Dendritic cell treated with granulocyte-macrophage colony-stimulating factor and Interleukin-4, amounts not matched to agents 40 ng/mL and 50 ng/mL, for 4 days (primary cell): ENCODE measurements around the gene COA5.

Experiments used
- H3K27ac Mint-ChIP-seq: one replicate; pipeline ENCODE4 v1.8.0; 2022; ENCODE audit warnings: mild to moderate bottlenecking, mixed read lengths
- H3K27me3 Mint-ChIP-seq: one replicate; pipeline ENCODE4 v1.8.0; 2022; ENCODE audit warnings: mild to moderate bottlenecking, mixed read lengths
- H3K36me3 Mint-ChIP-seq: one replicate; pipeline ENCODE4 v1.8.0; 2022; ENCODE audit warnings: low read depth, mixed read lengths
- H3K4me1 Mint-ChIP-seq: one replicate; pipeline ENCODE4 v1.8.0; 2022; ENCODE audit warnings: low read depth, mixed read lengths
- H3K4me3 Mint-ChIP-seq: one replicate; pipeline ENCODE4 v1.8.0; 2022; ENCODE audit warnings: mild to moderate bottlenecking, moderate library complexity, mixed read lengths
- H3K9me3 Mint-ChIP-seq: one replicate; pipeline ENCODE4 v1.8.0; 2022; ENCODE audit warnings: mixed read lengths
- intact Hi-C: fragments of 100-400 bp; cut with micrococcal nuclease; formaldehyde crosslinking; loops from one replicate; pipeline ENCODE4 v1.15.0; 2022

COA5 gene

DNA sequence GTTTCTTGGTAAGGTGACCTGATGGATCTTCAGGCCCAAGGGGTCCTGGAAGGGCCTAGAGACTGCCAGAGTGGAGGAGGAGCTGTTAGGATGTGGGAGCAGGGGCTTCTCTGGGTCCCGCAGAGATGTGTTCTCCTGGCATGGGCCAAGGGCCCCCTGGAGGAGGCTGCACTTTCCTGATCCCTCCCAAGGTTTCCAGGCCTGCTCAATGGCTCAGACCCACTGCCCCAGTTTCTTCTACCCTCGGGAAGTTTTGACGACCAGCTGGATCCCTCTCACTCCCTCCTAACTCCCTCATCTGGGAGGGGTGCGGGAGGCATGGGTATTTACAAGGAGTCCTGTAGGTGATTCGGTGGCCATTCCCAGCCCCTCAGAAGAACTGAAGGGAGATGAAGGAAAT lies 36.1 kb downstream of the COA5 start:
- no peaks in the 10 kb centered on the region for H3K27me3 Mint-ChIP-seq
- H3K9me3 Mint-ChIP-seq, result no peaks in the 10 kb centered on the region
- intact Hi-C loops, result no loop called here
- peaks cover 99% of the 10 kb centered on the region for H3K36me3 Mint-ChIP-seq
- no peaks in the 10 kb centered on the region for H3K4me1 Mint-ChIP-seq
- H3K27ac Mint-ChIP-seq, result no peak overlapping the region
- no peak overlapping the region for H3K4me3 Mint-ChIP-seq

DNA sequence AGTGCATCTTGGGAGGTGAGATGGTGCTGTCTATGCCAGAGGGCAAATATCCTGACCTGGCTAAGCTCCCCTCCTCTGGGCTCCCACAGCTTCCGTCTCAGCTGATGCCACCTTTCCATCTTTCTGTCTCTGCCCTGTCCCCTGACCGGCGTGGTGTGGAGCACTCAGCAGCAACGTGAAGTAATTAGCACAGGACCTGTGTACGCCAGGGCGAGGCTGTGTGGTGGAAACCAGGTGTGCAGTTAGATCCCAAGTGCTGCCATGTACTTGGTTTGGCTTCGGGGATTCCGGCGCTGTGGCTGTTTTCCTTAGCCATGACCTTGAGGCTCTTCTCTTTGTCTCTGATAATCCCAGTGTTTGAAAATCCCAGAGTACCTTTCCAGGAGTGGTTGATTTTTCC lies 36.5 kb downstream of the COA5 start:
- H3K27me3 Mint-ChIP-seq, result no peaks in the 10 kb centered on the region
- no peak overlapping the region for H3K27ac Mint-ChIP-seq
- no peak overlapping the region for H3K4me3 Mint-ChIP-seq
- no peaks in the 10 kb centered on the region for H3K9me3 Mint-ChIP-seq
- H3K36me3 Mint-ChIP-seq, result peaks cover 99% of the 10 kb centered on the region
- intact Hi-C loops, result no loop called here
- no peaks in the 10 kb centered on the region for H3K4me1 Mint-ChIP-seq

DNA sequence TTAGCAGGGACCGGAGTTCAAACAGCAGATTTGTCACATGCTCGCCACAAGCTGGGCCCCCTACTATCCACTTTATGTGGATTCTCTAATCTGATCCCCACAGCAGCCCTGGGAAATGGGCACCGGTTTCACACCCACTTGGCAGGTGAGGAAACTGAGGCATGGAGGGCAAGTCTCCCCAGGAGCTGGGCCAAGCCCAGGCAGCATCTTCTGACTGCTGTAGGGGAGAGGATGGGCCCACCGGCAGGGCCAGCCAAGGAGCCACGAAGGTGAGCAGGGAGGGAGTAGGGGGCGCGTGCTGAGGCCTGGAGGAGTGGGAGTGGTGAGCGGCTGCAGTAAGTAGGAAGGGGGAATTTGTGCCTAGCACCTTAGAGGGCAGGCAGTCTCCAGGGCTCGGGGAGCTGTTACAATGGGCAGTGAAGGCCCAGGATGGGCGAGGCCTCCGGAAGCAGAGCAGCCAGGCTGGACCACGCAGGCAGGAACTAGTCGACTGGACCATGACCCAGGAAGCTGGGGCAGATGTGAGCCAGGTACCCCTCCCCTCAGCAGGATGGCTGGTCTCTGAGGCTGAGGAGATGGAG lies 37.1 kb downstream of the COA5 start:
- Mint-ChIP-seq H3K9me3 (no peaks in the 10 kb centered on the region), H3K27ac (no peak overlapping the region), H3K36me3 (peaks cover 99% of the 10 kb centered on the region), H3K4me1 (no peaks in the 10 kb centered on the region), H3K27me3 (no peaks in the 10 kb centered on the region), H3K4me3 (no peak overlapping the region)
- intact Hi-C loops, result no loop called here

DNA sequence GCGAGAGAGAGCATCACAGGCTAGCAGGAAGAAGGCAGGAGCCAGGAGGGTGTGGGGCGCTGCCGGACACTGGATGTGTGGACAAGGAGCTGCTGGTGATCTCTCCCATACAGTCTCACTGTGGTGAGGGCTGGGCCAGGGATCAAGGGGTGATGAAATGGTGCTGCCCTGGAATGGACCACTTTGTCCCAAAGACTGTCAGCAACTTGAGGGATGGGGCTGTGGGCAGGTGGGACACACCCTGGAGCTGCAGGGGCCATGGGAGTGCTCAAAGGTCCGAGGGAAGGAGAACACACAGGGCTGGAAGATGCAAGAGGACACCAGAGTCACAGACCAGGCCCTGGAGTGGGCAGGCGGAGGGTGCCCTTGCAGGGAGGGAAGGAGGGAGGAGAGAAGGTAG lies 38.0 kb downstream of the COA5 start:
- peaks cover 100% of the 10 kb centered on the region for H3K36me3 Mint-ChIP-seq
- H3K27ac Mint-ChIP-seq, result no peak overlapping the region
- no peak overlapping the region for H3K4me3 Mint-ChIP-seq
- H3K4me1 Mint-ChIP-seq, result no peaks in the 10 kb centered on the region
- H3K27me3 Mint-ChIP-seq, result no peaks in the 10 kb centered on the region
- no peaks in the 10 kb centered on the region for H3K9me3 Mint-ChIP-seq
- intact Hi-C loops, result no loop called here

DNA sequence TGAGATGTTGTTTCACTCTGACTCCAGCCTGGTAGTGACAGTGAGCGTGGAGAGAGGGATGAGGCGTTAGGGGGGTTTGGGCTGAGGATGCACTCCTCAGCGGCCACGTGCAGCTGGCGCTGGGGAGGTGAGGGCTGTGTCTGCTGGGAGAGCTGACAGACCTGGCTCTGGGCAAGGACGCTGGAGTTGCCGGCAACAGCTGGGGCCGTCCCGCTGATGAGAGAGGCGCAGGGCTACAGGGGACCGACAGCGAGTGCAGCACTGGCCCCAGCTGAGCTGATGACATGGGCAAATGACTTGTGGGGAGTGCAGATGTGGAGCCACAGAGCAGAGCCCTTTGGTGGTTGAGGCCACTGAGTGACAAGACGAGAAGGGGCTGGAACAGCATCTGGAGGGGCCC lies 38.4 kb downstream of the COA5 start:
- Mint-ChIP-seq H3K27me3 (no peaks in the 10 kb centered on the region), H3K9me3 (no peaks in the 10 kb centered on the region), H3K4me3 (no peak overlapping the region), H3K36me3 (peaks cover 99% of the 10 kb centered on the region), H3K4me1 (no peaks in the 10 kb centered on the region), H3K27ac (peak overlapping the region; percentile 23)
- intact Hi-C loops, result no loop called here

DNA sequence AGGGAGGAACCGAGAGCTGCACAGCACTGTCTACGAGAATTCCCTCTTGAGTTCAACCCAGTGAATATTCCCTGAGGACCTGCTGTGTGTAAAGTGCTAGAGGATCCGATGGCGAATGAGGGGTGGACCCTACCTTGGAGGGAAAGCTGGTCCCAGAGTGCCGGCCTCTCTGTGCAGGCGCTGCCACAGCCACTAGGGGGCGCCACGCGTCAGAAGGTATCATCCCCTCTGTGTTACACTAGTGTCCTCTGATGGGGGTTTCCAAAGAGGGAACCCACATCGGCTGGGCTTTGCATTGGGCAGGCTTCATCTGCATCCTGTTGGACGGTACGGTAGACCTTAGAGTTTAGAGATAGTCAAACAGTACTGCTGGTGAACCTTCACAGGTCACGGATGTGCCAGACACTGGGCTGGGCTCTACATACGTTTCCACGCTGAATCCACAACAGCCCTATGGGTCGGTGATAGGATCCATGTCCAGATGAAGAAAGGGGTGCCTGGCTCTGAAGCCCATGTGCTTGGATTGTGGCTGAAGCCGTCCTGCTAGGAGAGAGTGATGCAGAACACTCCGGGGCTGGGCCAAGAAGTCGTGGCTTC lies 39.0 kb downstream of the COA5 start:
- intact Hi-C loops, result no loop called here
- no peak overlapping the region for H3K27ac Mint-ChIP-seq
- no peaks in the 10 kb centered on the region for H3K27me3 Mint-ChIP-seq
- no peak overlapping the region for H3K4me3 Mint-ChIP-seq
- H3K9me3 Mint-ChIP-seq, result no peaks in the 10 kb centered on the region
- H3K36me3 Mint-ChIP-seq, result peaks cover 99% of the 10 kb centered on the region
- H3K4me1 Mint-ChIP-seq, result no peaks in the 10 kb centered on the region

DNA sequence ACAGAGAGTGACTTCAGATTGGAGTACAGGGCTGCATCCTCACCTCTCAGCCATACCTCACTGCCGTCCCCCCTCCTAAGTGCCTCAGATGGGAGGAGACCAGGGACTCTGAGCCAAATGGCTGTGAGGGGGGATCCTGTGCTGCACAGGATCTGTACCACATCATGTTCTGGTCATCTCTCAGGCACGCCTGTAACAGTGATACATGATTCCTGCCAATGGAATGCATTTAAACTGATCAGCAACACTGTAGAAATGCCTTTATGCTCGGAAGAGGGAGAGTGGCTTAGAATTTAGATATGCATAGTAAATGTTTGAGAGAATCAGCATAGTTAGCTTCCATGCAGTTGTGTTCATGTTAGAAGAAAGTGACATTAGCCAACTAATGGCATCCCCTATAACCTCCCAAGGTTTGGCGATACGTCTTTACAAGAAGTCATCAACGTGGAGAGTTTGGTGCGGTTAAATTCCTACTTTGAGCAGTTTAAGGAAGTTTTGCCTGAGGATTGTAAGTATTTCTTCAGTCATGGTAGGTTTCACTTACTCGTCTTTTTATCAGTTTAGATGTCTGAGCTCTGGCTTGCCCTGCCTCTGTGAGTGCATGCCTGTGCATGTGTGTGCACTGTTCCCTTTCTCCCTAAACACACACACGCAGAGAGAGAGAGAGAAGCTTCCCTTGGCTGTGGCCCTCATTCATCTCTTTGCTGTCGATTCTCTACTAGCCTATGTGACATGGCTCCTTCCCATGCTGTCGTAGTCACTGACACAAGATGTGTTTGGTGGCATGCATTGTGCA lies 40.0 kb downstream of the COA5 start:
- intact Hi-C loops, result no loop called here
- Mint-ChIP-seq H3K27me3 (no peaks in the 10 kb centered on the region), H3K4me1 (no peaks in the 10 kb centered on the region), H3K4me3 (no peak overlapping the region), H3K9me3 (no peaks in the 10 kb centered on the region), H3K27ac (no peak overlapping the region), H3K36me3 (peaks cover 99% of the 10 kb centered on the region)

DNA sequence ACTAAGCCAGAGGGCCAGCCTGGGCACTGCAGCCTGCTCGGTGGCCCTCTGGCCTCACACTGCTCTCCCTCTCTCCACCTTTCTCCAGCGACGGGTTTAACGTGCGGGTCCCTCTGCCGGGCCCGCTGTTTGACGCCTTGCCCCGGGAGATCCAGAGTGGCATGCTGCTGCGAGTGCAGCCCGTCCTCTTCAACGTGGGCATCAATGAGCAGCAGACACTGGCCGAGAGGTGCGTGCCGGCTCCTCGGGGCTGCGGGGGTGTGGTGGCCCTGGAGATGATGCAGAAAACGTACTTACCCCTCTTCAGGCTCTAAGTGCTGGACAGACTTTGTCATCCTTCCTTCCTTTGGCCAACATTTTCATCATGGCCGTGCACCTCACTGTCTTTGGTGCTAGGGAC lies 42.4 kb downstream of the COA5 start:
- Mint-ChIP-seq H3K36me3 (peaks cover 99% of the 10 kb centered on the region), H3K27me3 (no peaks in the 10 kb centered on the region), H3K9me3 (no peaks in the 10 kb centered on the region), H3K4me1 (no peaks in the 10 kb centered on the region), H3K27ac (no peak overlapping the region), H3K4me3 (no peak overlapping the region)
- intact Hi-C loops, result no loop called here

DNA sequence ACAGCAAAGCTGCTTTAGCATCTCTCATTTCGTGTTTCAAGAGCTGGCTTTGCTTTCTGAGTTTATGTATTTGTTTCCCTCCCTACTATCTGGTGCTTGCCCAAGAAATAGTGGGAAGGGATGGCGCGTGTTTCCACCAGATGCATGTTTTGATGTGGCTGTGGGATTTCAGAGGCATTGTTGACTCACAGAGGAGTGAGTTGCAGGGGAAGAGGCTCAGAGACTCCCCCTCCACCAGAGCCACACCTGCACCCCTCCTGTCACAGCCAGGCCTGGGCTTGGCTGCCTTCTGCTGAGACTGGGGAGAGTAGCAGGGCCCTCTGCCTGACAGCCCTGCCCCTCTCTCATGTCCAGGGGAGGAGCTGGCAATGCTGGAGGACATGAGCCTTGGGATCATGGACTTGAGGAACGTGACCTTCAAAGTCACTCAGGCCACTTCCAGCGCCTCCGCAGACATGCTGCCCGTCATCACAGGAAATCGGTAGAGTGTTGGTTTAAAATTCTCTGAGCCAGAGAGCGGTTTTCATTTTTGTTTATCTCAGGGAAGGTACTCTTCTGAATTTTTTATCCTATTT lies 42.9 kb downstream of the COA5 start:
- Mint-ChIP-seq H3K9me3 (no peaks in the 10 kb centered on the region), H3K4me1 (no peaks in the 10 kb centered on the region), H3K36me3 (peaks cover 99% of the 10 kb centered on the region), H3K27me3 (no peaks in the 10 kb centered on the region), H3K27ac (no peak overlapping the region), H3K4me3 (no peak overlapping the region)
- intact Hi-C loops, result no loop called here

DNA sequence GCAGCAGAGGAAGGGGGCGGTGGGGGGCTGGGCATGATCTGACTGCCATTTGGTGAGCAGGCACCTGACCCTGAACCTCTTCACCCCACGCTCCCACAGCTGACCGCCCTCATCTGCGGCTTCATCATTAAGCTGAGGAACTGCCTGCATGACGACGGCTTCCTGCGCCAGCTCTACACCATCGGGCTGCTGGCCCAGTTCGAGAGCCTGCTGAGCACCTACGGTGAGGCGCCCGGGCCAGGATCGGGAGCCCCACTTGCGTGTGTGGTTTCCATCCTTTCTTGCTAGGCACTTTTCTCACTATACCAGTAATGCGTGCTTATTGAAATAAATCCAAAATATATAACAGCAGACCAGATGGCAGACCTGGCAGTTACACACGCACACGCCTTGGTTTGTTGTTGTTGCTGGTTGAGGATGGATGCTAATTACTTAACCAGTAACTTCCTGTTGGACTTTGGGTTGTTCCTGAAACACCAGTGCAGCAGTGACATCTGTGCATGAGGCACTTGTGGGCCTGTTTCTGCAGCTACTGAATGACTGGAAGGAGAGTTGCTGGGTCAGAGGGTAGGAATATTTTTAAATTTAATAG lies 43.7 kb downstream of the COA5 start:
- Mint-ChIP-seq H3K27me3 (no peaks in the 10 kb centered on the region), H3K4me1 (no peaks in the 10 kb centered on the region), H3K36me3 (peaks cover 99% of the 10 kb centered on the region), H3K4me3 (no peak overlapping the region), H3K27ac (no peak overlapping the region), H3K9me3 (no peaks in the 10 kb centered on the region)
- intact Hi-C loops, result no loop called here

DNA sequence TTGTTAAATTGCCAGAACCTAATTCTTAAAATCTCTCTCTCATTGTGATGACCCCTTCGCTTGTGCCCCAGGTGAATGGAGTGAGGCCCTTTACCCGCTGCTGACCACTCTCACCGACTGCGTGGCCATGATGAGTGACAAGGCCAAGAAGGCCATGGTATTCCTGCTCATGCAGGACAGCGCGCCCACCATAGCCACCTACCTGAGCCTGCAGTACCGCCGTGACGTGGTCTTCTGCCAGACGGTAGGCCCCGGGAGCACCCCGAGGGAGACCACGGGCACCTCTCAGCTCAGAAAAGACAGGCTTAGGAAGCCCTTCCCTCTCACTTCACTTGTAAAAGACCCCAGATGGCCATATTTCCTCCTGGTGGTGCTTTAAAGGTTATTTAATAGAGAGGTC lies 44.9 kb downstream of the COA5 start:
- no peak overlapping the region for H3K4me3 Mint-ChIP-seq
- intact Hi-C loops, result no loop called here
- no peaks in the 10 kb centered on the region for H3K4me1 Mint-ChIP-seq
- no peak overlapping the region for H3K27ac Mint-ChIP-seq
- H3K9me3 Mint-ChIP-seq, result no peaks in the 10 kb centered on the region
- peaks cover 99% of the 10 kb centered on the region for H3K36me3 Mint-ChIP-seq
- no peaks in the 10 kb centered on the region for H3K27me3 Mint-ChIP-seq

DNA sequence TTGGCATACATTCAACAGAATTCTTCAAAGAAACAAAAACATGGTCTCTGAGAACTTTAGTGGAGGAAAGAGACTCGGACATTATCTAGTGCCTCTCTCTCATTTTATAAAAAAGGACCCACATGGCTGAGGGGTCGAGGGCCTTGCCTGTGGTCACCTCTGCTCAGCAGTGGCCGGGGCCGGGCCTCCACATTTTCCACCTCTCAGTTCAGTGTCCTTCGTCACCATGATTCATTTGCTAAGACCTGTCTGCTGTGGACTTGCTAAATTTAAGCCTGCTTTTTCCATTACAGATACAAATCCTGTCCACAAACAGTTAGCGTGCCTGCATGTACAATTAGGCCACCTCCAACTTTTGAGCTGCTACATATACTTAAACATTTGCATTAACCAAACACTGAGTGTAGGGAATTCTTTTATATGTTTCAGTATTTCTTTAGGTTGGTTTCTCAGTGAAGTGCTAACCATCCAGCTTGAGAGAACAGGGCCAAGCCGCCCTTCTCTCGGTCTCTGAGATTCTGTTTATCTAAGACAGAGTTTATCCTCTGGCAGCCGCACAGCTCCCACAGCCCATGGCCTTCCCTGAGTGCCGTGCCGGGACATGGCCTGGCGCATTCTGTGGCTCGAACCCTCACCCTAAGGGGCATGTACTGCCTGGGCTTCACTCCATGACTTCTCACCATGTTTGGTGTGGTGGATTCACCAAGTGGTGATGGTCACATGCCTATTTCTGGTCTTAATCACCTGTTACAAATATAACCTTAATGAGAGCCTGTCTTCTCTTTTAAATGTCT lies 46.2 kb downstream of the COA5 start:
- Mint-ChIP-seq H3K27ac (no peak overlapping the region), H3K27me3 (no peaks in the 10 kb centered on the region), H3K9me3 (no peaks in the 10 kb centered on the region), H3K4me3 (no peak overlapping the region), H3K4me1 (no peaks in the 10 kb centered on the region), H3K36me3 (peaks cover 98% of the 10 kb centered on the region)
- intact Hi-C loops, result no loop called here

DNA sequence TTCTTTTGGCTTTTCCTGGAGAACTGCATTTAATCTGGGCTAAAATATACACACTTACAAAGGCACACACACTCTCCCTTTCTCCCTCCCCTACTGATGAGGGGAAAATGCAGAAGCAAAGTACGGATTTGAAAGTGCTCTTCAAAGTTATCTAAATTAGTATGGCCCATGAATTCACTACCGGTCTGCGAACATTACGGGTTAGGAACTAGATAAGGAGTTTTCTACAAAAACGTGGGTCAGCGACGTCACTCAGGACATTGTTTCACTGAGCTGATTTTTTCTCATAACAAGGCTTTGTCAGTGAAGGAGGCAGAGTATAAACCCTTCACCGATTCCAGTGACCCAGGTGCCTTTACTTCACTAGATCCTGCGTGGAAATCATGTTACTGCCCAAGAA lies 47.3 kb downstream of the COA5 start:
- Mint-ChIP-seq H3K4me3 (no peak overlapping the region), H3K9me3 (no peaks in the 10 kb centered on the region), H3K27me3 (no peaks in the 10 kb centered on the region), H3K36me3 (peaks cover 97% of the 10 kb centered on the region), H3K27ac (no peak overlapping the region), H3K4me1 (peaks cover 9% of the 10 kb centered on the region)
- intact Hi-C loops, result no loop called here
